Caco-2 (cell line): ENCODE measurements around the gene ADAMTS2. TPM values are rescaled to one million over a fixed set of nuclear protein-coding genes. Genes with fewer than 3 reads are reported as not detected.

Experiments
- BruUV-seq: library from RNA; stranded (reverse); fragments of 400-500 nt; replicated peaks from 2 replicates; lab custom pipeline; 2021; lab: Mats Ljungman, UMichigan
- CTCF ChIA-PET: fragments of 300-600 bp; sonication (Branson Sonifier 250); formaldehyde crosslinking; loops from one replicate; lab custom pipeline; 2022; ENCODE audit warnings: antibody characterized with exemption; lab: Charles Lee
- POLR2A ChIA-PET: fragments of 300-600 bp; sonication (Branson Sonifier 250); formaldehyde crosslinking; loops from one replicate; lab custom pipeline; 2022; ENCODE audit warnings: antibody characterized with exemption; lab: Charles Lee
- DNase-seq, 2 experiments: peaks; one replicate each; pipeline versions ENCODE4 v3.0.0 to v3.0.0-alpha.2; 2020 to 2022
- H3K27me3 ChIP-seq: replicated peaks from 2 replicates; pipeline ENCODE4 v1.6.0; 2011; ENCODE audit warnings: low read length; ENCODE audit not compliant: control insufficient read depth, insufficient read depth
- H3K36me3 ChIP-seq: 2 replicates; pipeline ENCODE4 v1.5.1; 2011; ENCODE audit warnings: low read length; ENCODE audit not compliant: control insufficient read depth, insufficient read depth
- H3K4me1 ChIP-seq: fragments of 250-450 bp; sonication (Bioruptor Pico); 2 replicates; pipeline ENCODE4 v1.5.1; 2020; ENCODE audit warnings: mild to moderate bottlenecking
- H3K4me3 ChIP-seq: 2 replicates; pipeline ENCODE4 v1.5.1; 2011; ENCODE audit warnings: low read depth, mild to moderate bottlenecking, control low read depth, low read length
- H3K9me3 ChIP-seq: fragments of 250-450 bp; sonication (Bioruptor Pico); 2 replicates; pipeline ENCODE4 v1.5.1; 2020; ENCODE audit warnings: mild to moderate bottlenecking, moderate library complexity
- H3K27ac Mint-ChIP-seq: one replicate; pipeline ENCODE4 v1.8.0; 2022; ENCODE audit warnings: mixed read lengths; ENCODE audit not compliant: unreplicated experiment
- H3K27me3 Mint-ChIP-seq: one replicate; pipeline ENCODE4 v1.8.0; 2022; ENCODE audit warnings: mixed read lengths; ENCODE audit not compliant: insufficient read depth, unreplicated experiment
- H3K36me3 Mint-ChIP-seq: one replicate; pipeline ENCODE4 v1.8.0; 2022; ENCODE audit warnings: mild to moderate bottlenecking, mixed read lengths; ENCODE audit not compliant: insufficient read depth, unreplicated experiment
- H3K4me1 Mint-ChIP-seq: one replicate; pipeline ENCODE4 v1.8.0; 2022; ENCODE audit warnings: low read depth, mixed read lengths; ENCODE audit not compliant: unreplicated experiment
- H3K4me3 Mint-ChIP-seq: one replicate; pipeline ENCODE4 v1.8.0; 2022; ENCODE audit warnings: mild to moderate bottlenecking, moderate library complexity, mixed read lengths; ENCODE audit not compliant: unreplicated experiment
- H3K9me3 Mint-ChIP-seq: one replicate; pipeline ENCODE4 v1.8.0; 2022; ENCODE audit warnings: mixed read lengths; ENCODE audit not compliant: unreplicated experiment
- CTCF ChIP-seq, 2 experiments: fragments of 200-600 bp in 1 of 2; IDR thresholded peaks; 1 replicate in 1 of 2; 2 replicates in 1 of 2; pipeline versions ENCODE4 v1.5.1 to v1.8.0; 2011 to 2022; ENCODE audit warnings: antibody characterized with exemption in 1 of 2, control low read depth in 1 of 2, inconsistent platforms in 1 of 2, low read depth in 1 of 2, low read length in 1 of 2, mild to moderate bottlenecking in 1 of 2, moderate library complexity in 1 of 2; ENCODE audit not compliant: insufficient read depth in 1 of 2, severe bottlenecking in 1 of 2, unreplicated experiment in 1 of 2
- intact Hi-C: fragments of 100-400 bp; cut with micrococcal nuclease; formaldehyde crosslinking; loops from one replicate; pipeline ENCODE4 v1.10.0; 2022; ENCODE audit not compliant: unreplicated experiment
- total RNA-seq: library from RNA; stranded (reverse); gene quantifications from 2 replicates; pipeline ENCODE4 v1.2.3, GENCODE V29; 2022

Gene ADAMTS2
- total RNA-seq, 1 experiment from 2014 or later = 0.05 TPM

DNA sequence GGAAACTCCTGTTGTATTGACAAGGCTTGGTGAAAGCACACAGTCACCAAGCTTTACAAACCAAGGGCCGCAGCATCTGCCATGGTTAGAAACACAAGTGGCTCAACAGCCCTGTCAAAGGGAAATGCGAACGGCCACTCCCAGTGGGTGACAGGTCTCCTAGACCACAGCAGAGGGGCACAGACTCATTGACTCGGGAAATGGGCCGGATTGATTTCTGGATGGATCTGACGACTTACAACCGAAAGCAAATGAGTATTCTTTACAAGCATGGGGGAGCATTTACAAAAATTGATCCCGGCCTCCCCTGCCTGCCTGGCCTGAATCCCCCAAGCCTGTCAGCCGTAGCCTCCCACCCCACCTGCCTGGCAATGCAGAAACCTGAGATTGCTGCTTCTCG, 48.2 kb downstream of the ADAMTS2 start:
- no peaks in the 10 kb centered on the region for H3K27me3 ChIP-seq
- no peaks in the 10 kb centered on the region for H3K4me1 Mint-ChIP-seq
- H3K4me1 ChIP-seq = no peaks in the 10 kb centered on the region
- no peak for TF ChIP-seq CTCF (IDR thresholded peaks at IDR 0.05; ENCODE audit: insufficient read depth in 1 of 2, low read depth in 1 of 2, low read length in 1 of 2, severe bottlenecking in 1 of 2, unreplicated experiment in 1 of 2)
- peak in 1 of 2 experiments; percentile 14 for DNase-seq
- H3K36me3 ChIP-seq = no peaks in the 10 kb centered on the region
- intact Hi-C loops = no loop called here
- BruUV-seq = no TSS peak
- peaks cover 6% of the 10 kb centered on the region for H3K27me3 Mint-ChIP-seq
- ChIA-PET CTCF (no interaction called here), POLR2A (no interaction called here)
- no peak overlapping the region for H3K4me3 ChIP-seq
- H3K9me3 ChIP-seq = no peaks in the 10 kb centered on the region
- no peak overlapping the region for H3K4me3 Mint-ChIP-seq
- no peak overlapping the region for H3K27ac Mint-ChIP-seq
- peaks cover 5% of the 10 kb centered on the region for H3K36me3 Mint-ChIP-seq
- peaks cover 21% of the 10 kb centered on the region for H3K9me3 Mint-ChIP-seq

DNA sequence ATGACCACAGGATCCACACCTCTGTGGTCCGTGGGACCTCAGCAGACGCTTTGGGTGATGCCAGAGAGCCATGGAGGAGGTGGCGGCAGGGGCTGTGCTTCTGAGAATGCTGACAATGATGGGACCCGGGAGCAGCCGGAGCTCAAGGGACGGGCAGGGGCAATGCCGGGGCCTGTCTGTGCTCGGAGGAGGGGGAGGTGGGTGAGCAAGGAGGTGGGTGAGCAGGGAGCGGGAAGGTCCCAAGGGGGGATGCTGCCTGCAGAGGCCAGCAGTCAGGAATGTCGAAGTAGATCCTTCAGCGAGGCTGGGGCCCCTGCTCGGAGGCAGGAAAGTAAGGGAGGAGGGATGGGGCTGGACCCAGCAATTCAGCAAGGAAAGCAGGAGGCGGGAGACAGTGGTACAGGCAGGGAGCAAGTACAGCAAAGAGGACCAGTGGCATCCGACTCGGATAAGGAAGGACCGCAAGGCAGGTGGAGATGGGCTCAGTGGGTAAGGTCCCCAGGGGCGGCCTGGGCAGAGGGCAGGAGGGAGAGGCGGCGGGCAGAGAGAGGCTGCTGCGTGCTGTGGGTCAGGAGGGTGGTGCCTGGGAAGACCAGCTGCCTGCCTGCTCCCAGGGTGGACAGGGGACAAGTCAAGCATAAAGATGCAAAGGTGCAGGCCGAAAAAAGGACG, 49.0 kb downstream of the ADAMTS2 start:
- Mint-ChIP-seq H3K4me1 (no peaks in the 10 kb centered on the region), H3K27ac (no peak overlapping the region), H3K36me3 (peaks cover 5% of the 10 kb centered on the region), H3K4me3 (no peak overlapping the region), H3K27me3 (peaks cover 6% of the 10 kb centered on the region), H3K9me3 (peaks cover 21% of the 10 kb centered on the region)
- peak in 1 of 2 experiments; percentile 29 for DNase-seq
- no peak for TF ChIP-seq CTCF (IDR thresholded peaks at IDR 0.05; ENCODE audit: insufficient read depth in 1 of 2, low read depth in 1 of 2, low read length in 1 of 2, severe bottlenecking in 1 of 2, unreplicated experiment in 1 of 2)
- no TSS peak for BruUV-seq
- POLR2A ChIA-PET = no interaction called here
- Histone ChIP-seq H3K4me1 (no peaks in the 10 kb centered on the region), H3K4me3 (no peak overlapping the region), H3K27me3 (no peaks in the 10 kb centered on the region), H3K36me3 (no peaks in the 10 kb centered on the region), H3K9me3 (no peaks in the 10 kb centered on the region)
- intact Hi-C loops = no loop called here
- CTCF ChIA-PET = no interaction called here

- Mint-ChIP-seq H3K9me3 (peaks cover 21% of the 10 kb centered on the region), H3K27me3 (peaks cover 6% of the 10 kb centered on the region), H3K27ac (no peak overlapping the region), H3K4me3 (no peak overlapping the region), H3K4me1 (no peaks in the 10 kb centered on the region), H3K36me3 (peaks cover 5% of the 10 kb centered on the region)
- H3K4me3 ChIP-seq = no peak overlapping the region
- intact Hi-C loops = no loop called here
- H3K4me1 ChIP-seq = no peaks in the 10 kb centered on the region
- H3K9me3 ChIP-seq = no peaks in the 10 kb centered on the region
- DNase-seq = peak in 1 of 2 experiments; percentile 18
- ChIA-PET CTCF (no interaction called here), POLR2A (no interaction called here)
- BruUV-seq = no TSS peak
- no peak for TF ChIP-seq CTCF (IDR thresholded peaks at IDR 0.05; ENCODE audit: insufficient read depth in 1 of 2, low read depth in 1 of 2, low read length in 1 of 2, severe bottlenecking in 1 of 2, unreplicated experiment in 1 of 2)
- H3K27me3 ChIP-seq = no peaks in the 10 kb centered on the region
- H3K36me3 ChIP-seq = no peaks in the 10 kb centered on the region
Measured at GRCh38 chr5:179295778-179296149, 49.5 kb downstream of the ADAMTS2 start.
